GM23338 (cell line): ENCODE measurements around the gene JAZF1. TPM values are rescaled to one million over a fixed set of nuclear protein-coding genes. Genes with fewer than 3 reads are reported as not detected.

Source experiments
- ATAC-seq: fragments of 200-7000 bp; cut with Tn5 transposase; 3 replicates; pipeline ENCODE4 v1.9.1; 2020
- DNase-seq: peaks from one replicate; pipeline ENCODE4 v3.0.0-alpha.2; 2015; ENCODE audit warnings: low spot score
- H2AFZ ChIP-seq: fragments of 200-600 bp; sonication (generic); 2 replicates; pipeline ENCODE4 v1.8.0; 2016; ENCODE audit warnings: antibody characterized with exemption, mild to moderate bottlenecking, moderate library complexity
- H3F3A ChIP-seq: fragments of 200-600 bp; sonication (generic); replicated peaks from 2 replicates; pipeline ENCODE4 v1.8.0; 2017; ENCODE audit warnings: antibody characterized with exemption, mixed run types, low read depth
- H3K27ac ChIP-seq: fragments of 200-600 bp; sonication (generic); 2 replicates; pipeline ENCODE4 v1.6.1; 2016; ENCODE audit warnings: low read depth
- H3K27me3 ChIP-seq: fragments of 200-600 bp; sonication (generic); 2 replicates; pipeline ENCODE4 v1.8.0; 2016; ENCODE audit warnings: mild to moderate bottlenecking, mixed run types, moderate library complexity; ENCODE audit not compliant: insufficient read depth
- H3K36me3 ChIP-seq: fragments of 200-600 bp; sonication (generic); 2 replicates; pipeline ENCODE4 v1.8.0; 2016; ENCODE audit warnings: mild to moderate bottlenecking; ENCODE audit not compliant: insufficient read depth
- H3K4me1 ChIP-seq: fragments of 200-600 bp; sonication (generic); 2 replicates; pipeline ENCODE4 v1.8.0; 2016; ENCODE audit warnings: mild to moderate bottlenecking, moderate library complexity; ENCODE audit not compliant: insufficient read depth
- H3K4me2 ChIP-seq: fragments of 200-600 bp; sonication (generic); 2 replicates; pipeline ENCODE4 v1.7.1; 2017; ENCODE audit warnings: mixed run types
- H3K4me3 ChIP-seq: fragments of 200-600 bp; sonication (generic); 2 replicates; pipeline ENCODE4 v1.6.1; 2016; ENCODE audit warnings: mixed run types
- H3K79me2 ChIP-seq: fragments of 200-600 bp; sonication (generic); replicated peaks from 2 replicates; pipeline ENCODE4 v1.8.0; 2017; ENCODE audit warnings: mild to moderate bottlenecking; ENCODE audit not compliant: insufficient read depth
- H3K9me2 ChIP-seq: fragments of 200-600 bp; sonication (generic); 2 replicates; pipeline ENCODE4 v1.8.0; 2017; ENCODE audit not compliant: insufficient read depth
- H4K20me1 ChIP-seq: fragments of 200-600 bp; sonication (generic); replicated peaks from 2 replicates; pipeline ENCODE4 v1.8.0; 2017; ENCODE audit warnings: mild to moderate bottlenecking; ENCODE audit not compliant: insufficient read depth
- H3K27ac Mint-ChIP-seq: 2 replicates; pipeline ENCODE4 v1.8.0; 2020; ENCODE audit warnings: inconsistent platforms, mild to moderate bottlenecking, moderate library complexity, mixed read lengths
- H3K27me3 Mint-ChIP-seq: 3 replicates; pipeline ENCODE4 v1.8.0; 2022; ENCODE audit warnings: low read depth, mild to moderate bottlenecking, moderate library complexity, mixed read lengths, inconsistent platforms; ENCODE audit not compliant: insufficient read depth, poor library complexity
- H3K36me3 Mint-ChIP-seq: 3 replicates; pipeline ENCODE4 v1.8.0; 2021; ENCODE audit warnings: low read depth, mild to moderate bottlenecking, inconsistent platforms, moderate library complexity, mixed read lengths
- H3K4me1 Mint-ChIP-seq: 3 replicates; pipeline ENCODE4 v1.8.0; 2020; ENCODE audit warnings: mild to moderate bottlenecking, inconsistent platforms, mixed read lengths
- H3K4me3 Mint-ChIP-seq: 3 replicates; pipeline ENCODE4 v1.8.0; 2021; ENCODE audit warnings: moderate library complexity, mild to moderate bottlenecking, inconsistent platforms, mixed read lengths
- H3K9me3 Mint-ChIP-seq: 3 replicates; pipeline ENCODE4 v1.8.0; 2020; ENCODE audit warnings: moderate library complexity, mild to moderate bottlenecking, inconsistent platforms, mixed read lengths
- CREB1 ChIP-seq: fragments of 250-450 bp; sonication (Bioruptor Pico); IDR thresholded peaks from 2 replicates; pipeline ENCODE4 v1.5.0; 2020; ENCODE audit warnings: low read depth, mild to moderate bottlenecking, moderate library complexity
- EZH2 ChIP-seq: fragments of 200-600 bp; sonication (generic); IDR thresholded peaks from one replicate; pipeline ENCODE4 v1.8.0; 2017; ENCODE audit warnings: antibody characterized with exemption, mild to moderate bottlenecking, low read depth; ENCODE audit not compliant: unreplicated experiment
- EZH2phosphoT487 ChIP-seq: fragments of 200-600 bp; sonication (generic); IDR thresholded peaks from one replicate; pipeline ENCODE4 v1.8.1; 2018; ENCODE audit warnings: antibody characterized with exemption; ENCODE audit not compliant: unreplicated experiment
- JUNB ChIP-seq: IDR thresholded peaks from one replicate; pipeline ENCODE4 v1.6.1; 2016; ENCODE audit warnings: antibody characterized with exemption; ENCODE audit not compliant: unreplicated experiment
- NANOG ChIP-seq: IDR thresholded peaks from 2 replicates; pipeline ENCODE4 v1.6.1; 2016; ENCODE audit warnings: antibody characterized with exemption, borderline replicate concordance
- POLR2AphosphoS5 ChIP-seq: IDR thresholded peaks from 2 replicates; pipeline ENCODE4 v1.6.1; 2016; ENCODE audit warnings: antibody characterized with exemption, low read depth
- STAT1 ChIP-seq: IDR thresholded peaks from one replicate; pipeline ENCODE4 v1.6.1; 2016; ENCODE audit warnings: antibody characterized with exemption; ENCODE audit not compliant: unreplicated experiment
- ZNF114 ChIP-seq: fragments of 250-450 bp; sonication (Bioruptor Pico); IDR thresholded peaks from 2 replicates; pipeline ENCODE4 v1.5.0; 2020; ENCODE audit warnings: mild to moderate bottlenecking, moderate library complexity
- ZNF331 ChIP-seq: fragments of 250-450 bp; sonication (Bioruptor Pico); IDR thresholded peaks from 2 replicates; pipeline ENCODE4 v1.5.0; 2020; ENCODE audit warnings: low read depth, mild to moderate bottlenecking, moderate library complexity
- polyA plus RNA-seq: library from polyadenylated mRNA; unstranded; fragments of >200 nt; fragmentation: Nextera tagmentation; extraction: Ambion mirVana; gene quantifications from 2 replicates; pipeline ENCODE4 v1.2.1, GENCODE V29; 2016
- total RNA-seq: library from RNA; depleted of rRNA; stranded (reverse); fragments of >200 nt; shearing (Covaris generic); gene quantifications from 2 replicates; pipeline ENCODE4 v1.2.3, GENCODE V29; 2014
- TF ChIP-seq, protein P1 (sequence below): IDR thresholded peaks from one replicate; pipeline ENCODE4 v1.6.1; 2018; ENCODE audit warnings: antibody characterized with exemption; ENCODE audit not compliant: unreplicated experiment
- TF ChIP-seq, protein P2 (sequence below): IDR thresholded peaks from 2 replicates; pipeline ENCODE4 v1.6.1; 2016; ENCODE audit warnings: antibody characterized with exemption
- TF ChIP-seq, protein P3 (sequence below), 2 experiments: fragments of 200-600 bp in 1 of 2; sonication (generic) in 1 of 2; conservative IDR thresholded peaks; 2 replicates each; pipeline versions ENCODE4 v1.5.1 to v1.6.1; 2016 to 2017; ENCODE audit warnings: antibody characterized with exemption in 2 of 2, low read depth in 2 of 2, mild to moderate bottlenecking in 2 of 2, moderate library complexity in 1 of 2
- TF ChIP-seq, protein P4 (sequence below): fragments of 250-450 bp; sonication (Bioruptor Pico); IDR thresholded peaks from 2 replicates; pipeline ENCODE4 v1.5.0; 2020; ENCODE audit warnings: mild to moderate bottlenecking, moderate library complexity

The JAZF1 gene
- total and polyA plus RNA-seq, 2 experiments from 2014 or later, result 12.2 to 22.2 TPM

DNA sequence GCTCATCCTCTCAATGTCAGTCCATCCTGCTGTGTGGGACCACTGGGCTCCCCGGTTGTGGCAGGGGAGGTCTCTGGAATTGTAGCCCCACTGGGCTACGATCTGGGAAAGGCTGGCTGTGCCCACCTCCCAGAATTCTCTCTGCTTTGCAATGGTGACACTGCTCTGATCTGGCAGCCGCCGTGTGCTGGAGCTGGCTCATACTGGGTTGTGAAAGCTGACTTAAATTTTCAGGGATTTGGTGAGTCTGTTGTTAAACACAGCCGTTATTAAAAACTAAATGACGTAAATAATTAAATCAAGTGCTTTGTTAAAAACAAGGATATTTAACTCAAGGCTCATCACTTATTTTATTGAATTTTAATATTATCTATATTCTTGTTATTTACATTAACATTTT is 280.6 kb downstream of the JAZF1 start:
- Mint-ChIP-seq H3K36me3 (no peaks in the 10 kb centered on the region), H3K27ac (no peak overlapping the region), H3K4me3 (no peak overlapping the region), H3K27me3 (no peaks in the 10 kb centered on the region), H3K9me3 (no peaks in the 10 kb centered on the region; the same call in 2 of the 3 replicates), H3K4me1 (peaks cover 17% of the 10 kb centered on the region)
- Histone ChIP-seq H3F3A (no peaks in the 10 kb centered on the region), H3K4me1 (peaks cover 17% of the 10 kb centered on the region; the same call in 1 of the 2 replicates), H2AFZ (no peak overlapping the region), H4K20me1 (no peaks in the 10 kb centered on the region), H3K79me2 (no peaks in the 10 kb centered on the region), H3K9me2 (no peaks in the 10 kb centered on the region; the same call in 1 of the 2 replicates), H3K4me2 (no peak overlapping the region), H3K36me3 (no peaks in the 10 kb centered on the region), H3K27me3 (no peaks in the 10 kb centered on the region), H3K27ac (no peak overlapping the region), H3K4me3 (no peak overlapping the region)
- ATAC-seq, result no peak
- TF ChIP-seq, protein P1, sequence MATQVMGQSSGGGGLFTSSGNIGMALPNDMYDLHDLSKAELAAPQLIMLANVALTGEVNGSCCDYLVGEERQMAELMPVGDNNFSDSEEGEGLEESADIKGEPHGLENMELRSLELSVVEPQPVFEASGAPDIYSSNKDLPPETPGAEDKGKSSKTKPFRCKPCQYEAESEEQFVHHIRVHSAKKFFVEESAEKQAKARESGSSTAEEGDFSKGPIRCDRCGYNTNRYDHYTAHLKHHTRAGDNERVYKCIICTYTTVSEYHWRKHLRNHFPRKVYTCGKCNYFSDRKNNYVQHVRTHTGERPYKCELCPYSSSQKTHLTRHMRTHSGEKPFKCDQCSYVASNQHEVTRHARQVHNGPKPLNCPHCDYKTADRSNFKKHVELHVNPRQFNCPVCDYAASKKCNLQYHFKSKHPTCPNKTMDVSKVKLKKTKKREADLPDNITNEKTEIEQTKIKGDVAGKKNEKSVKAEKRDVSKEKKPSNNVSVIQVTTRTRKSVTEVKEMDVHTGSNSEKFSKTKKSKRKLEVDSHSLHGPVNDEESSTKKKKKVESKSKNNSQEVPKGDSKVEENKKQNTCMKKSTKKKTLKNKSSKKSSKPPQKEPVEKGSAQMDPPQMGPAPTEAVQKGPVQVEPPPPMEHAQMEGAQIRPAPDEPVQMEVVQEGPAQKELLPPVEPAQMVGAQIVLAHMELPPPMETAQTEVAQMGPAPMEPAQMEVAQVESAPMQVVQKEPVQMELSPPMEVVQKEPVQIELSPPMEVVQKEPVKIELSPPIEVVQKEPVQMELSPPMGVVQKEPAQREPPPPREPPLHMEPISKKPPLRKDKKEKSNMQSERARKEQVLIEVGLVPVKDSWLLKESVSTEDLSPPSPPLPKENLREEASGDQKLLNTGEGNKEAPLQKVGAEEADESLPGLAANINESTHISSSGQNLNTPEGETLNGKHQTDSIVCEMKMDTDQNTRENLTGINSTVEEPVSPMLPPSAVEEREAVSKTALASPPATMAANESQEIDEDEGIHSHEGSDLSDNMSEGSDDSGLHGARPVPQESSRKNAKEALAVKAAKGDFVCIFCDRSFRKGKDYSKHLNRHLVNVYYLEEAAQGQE, result no peak
- TF ChIP-seq POLR2AphosphoS5, result no peak
- no peak for TF ChIP-seq NANOG
- no peak for TF ChIP-seq CREB1 (CRISPR knock-in tag)
- TF ChIP-seq, protein P2, sequence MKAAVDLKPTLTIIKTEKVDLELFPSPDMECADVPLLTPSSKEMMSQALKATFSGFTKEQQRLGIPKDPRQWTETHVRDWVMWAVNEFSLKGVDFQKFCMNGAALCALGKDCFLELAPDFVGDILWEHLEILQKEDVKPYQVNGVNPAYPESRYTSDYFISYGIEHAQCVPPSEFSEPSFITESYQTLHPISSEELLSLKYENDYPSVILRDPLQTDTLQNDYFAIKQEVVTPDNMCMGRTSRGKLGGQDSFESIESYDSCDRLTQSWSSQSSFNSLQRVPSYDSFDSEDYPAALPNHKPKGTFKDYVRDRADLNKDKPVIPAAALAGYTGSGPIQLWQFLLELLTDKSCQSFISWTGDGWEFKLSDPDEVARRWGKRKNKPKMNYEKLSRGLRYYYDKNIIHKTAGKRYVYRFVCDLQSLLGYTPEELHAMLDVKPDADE, result no peak
- TF ChIP-seq ZNF114 (CRISPR knock-in tag), result no peak
- TF ChIP-seq ZNF331 (CRISPR knock-in tag), result no peak
- TF ChIP-seq JUNB, result no peak
- TF ChIP-seq, protein P3, sequence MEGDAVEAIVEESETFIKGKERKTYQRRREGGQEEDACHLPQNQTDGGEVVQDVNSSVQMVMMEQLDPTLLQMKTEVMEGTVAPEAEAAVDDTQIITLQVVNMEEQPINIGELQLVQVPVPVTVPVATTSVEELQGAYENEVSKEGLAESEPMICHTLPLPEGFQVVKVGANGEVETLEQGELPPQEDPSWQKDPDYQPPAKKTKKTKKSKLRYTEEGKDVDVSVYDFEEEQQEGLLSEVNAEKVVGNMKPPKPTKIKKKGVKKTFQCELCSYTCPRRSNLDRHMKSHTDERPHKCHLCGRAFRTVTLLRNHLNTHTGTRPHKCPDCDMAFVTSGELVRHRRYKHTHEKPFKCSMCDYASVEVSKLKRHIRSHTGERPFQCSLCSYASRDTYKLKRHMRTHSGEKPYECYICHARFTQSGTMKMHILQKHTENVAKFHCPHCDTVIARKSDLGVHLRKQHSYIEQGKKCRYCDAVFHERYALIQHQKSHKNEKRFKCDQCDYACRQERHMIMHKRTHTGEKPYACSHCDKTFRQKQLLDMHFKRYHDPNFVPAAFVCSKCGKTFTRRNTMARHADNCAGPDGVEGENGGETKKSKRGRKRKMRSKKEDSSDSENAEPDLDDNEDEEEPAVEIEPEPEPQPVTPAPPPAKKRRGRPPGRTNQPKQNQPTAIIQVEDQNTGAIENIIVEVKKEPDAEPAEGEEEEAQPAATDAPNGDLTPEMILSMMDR (conservative IDR thresholded peaks at IDR 0.05; ENCODE audit: low read depth in 2 of 2), result no peak
- TF ChIP-seq STAT1, result no peak
- no peak for TF ChIP-seq EZH2phosphoT487
- TF ChIP-seq EZH2, result no peak
- TF ChIP-seq, protein P4, sequence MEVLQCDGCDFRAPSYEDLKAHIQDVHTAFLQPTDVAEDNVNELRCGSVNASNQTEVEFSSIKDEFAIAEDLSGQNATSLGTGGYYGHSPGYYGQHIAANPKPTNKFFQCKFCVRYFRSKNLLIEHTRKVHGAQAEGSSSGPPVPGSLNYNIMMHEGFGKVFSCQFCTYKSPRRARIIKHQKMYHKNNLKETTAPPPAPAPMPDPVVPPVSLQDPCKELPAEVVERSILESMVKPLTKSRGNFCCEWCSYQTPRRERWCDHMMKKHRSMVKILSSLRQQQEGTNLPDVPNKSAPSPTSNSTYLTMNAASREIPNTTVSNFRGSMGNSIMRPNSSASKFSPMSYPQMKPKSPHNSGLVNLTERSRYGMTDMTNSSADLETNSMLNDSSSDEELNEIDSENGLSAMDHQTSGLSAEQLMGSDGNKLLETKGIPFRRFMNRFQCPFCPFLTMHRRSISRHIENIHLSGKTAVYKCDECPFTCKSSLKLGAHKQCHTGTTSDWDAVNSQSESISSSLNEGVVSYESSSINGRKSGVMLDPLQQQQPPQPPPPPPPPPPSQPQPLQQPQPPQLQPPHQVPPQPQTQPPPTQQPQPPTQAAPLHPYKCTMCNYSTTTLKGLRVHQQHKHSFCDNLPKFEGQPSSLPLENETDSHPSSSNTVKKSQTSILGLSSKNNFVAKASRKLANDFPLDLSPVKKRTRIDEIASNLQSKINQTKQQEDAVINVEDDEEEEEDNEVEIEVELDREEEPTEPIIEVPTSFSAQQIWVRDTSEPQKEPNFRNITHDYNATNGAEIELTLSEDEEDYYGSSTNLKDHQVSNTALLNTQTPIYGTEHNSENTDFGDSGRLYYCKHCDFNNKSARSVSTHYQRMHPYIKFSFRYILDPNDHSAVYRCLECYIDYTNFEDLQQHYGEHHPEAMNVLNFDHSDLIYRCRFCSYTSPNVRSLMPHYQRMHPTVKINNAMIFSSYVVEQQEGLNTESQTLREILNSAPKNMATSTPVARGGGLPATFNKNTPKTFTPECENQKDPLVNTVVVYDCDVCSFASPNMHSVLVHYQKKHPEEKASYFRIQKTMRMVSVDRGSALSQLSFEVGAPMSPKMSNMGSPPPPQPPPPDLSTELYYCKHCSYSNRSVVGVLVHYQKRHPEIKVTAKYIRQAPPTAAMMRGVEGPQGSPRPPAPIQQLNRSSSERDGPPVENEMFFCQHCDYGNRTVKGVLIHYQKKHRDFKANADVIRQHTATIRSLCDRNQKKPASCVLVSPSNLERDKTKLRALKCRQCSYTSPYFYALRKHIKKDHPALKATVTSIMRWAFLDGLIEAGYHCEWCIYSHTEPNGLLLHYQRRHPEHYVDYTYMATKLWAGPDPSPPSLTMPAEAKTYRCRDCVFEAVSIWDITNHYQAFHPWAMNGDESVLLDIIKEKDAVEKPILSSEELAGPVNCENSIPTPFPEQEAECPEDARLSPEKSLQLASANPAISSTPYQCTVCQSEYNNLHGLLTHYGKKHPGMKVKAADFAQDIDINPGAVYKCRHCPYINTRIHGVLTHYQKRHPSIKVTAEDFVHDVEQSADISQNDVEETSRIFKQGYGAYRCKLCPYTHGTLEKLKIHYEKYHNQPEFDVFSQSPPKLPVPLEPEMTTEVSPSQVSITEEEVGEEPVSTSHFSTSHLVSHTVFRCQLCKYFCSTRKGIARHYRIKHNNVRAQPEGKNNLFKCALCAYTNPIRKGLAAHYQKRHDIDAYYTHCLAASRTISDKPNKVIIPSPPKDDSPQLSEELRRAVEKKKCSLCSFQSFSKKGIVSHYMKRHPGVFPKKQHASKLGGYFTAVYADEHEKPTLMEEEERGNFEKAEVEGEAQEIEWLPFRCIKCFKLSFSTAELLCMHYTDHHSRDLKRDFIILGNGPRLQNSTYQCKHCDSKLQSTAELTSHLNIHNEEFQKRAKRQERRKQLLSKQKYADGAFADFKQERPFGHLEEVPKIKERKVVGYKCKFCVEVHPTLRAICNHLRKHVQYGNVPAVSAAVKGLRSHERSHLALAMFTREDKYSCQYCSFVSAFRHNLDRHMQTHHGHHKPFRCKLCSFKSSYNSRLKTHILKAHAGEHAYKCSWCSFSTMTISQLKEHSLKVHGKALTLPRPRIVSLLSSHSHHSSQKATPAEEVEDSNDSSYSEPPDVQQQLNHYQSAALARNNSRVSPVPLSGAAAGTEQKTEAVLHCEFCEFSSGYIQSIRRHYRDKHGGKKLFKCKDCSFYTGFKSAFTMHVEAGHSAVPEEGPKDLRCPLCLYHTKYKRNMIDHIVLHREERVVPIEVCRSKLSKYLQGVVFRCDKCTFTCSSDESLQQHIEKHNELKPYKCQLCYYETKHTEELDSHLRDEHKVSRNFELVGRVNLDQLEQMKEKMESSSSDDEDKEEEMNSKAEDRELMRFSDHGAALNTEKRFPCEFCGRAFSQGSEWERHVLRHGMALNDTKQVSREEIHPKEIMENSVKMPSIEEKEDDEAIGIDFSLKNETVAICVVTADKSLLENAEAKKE (CRISPR knock-in tag), result no peak
- DNase-seq, result no peak
